Muscle layer of duodenum (tissue), 2 donors: ENCODE results near the gene FOSL1.

ENCODE experiments used
- H3K27ac ChIP-seq: one replicate; pipeline ENCODE4 v1.7.0; 2013; ENCODE audit warnings: mild to moderate bottlenecking, low read length
- H3K27me3 ChIP-seq: one replicate; pipeline ENCODE4 v1.7.0; 2013; ENCODE audit warnings: low read depth, mild to moderate bottlenecking, control low read depth, low read length
- H3K36me3 ChIP-seq, 2 donors: one replicate each; pipeline ENCODE4 v1.7.0; 2013; ENCODE audit warnings: low read length in 2 of 2, control low read depth in 1 of 2, mild to moderate bottlenecking in 1 of 2; ENCODE audit not compliant: insufficient read depth in 2 of 2, control insufficient read depth in 1 of 2
- H3K4me1 ChIP-seq, 2 donors: one replicate each; pipeline ENCODE4 v1.7.0; 2013; ENCODE audit warnings: low read length in 2 of 2, mild to moderate bottlenecking in 2 of 2, control low read depth in 1 of 2, moderate library complexity in 1 of 2; ENCODE audit not compliant: insufficient read depth in 2 of 2, control insufficient read depth in 1 of 2
- H3K4me3 ChIP-seq, 2 donors: one replicate each; pipeline ENCODE4 v1.7.0; 2013; ENCODE audit warnings: low read length in 2 of 2, low read depth in 1 of 2, mild to moderate bottlenecking in 1 of 2
- H3K9me3 ChIP-seq, 2 donors: one replicate each; pipeline ENCODE4 v1.7.0; 2013; ENCODE audit warnings: low read length in 2 of 2, control low read depth in 1 of 2, mild to moderate bottlenecking in 1 of 2; ENCODE audit not compliant: control insufficient read depth in 1 of 2
- donor health status: healthy.

The FOSL1 gene

GRCh38 chr11:65858681-65859087 is 41.5 kb downstream of the FOSL1 start:
- H3K4me1 ChIP-seq, result peaks cover 0 to 42% of the 10 kb centered on the region in 2 donors
- H3K27ac ChIP-seq, result peak overlapping the region; percentile 96
- no peaks in the 10 kb centered on the region for H3K9me3 ChIP-seq
- no peaks in the 10 kb centered on the region for H3K27me3 ChIP-seq
- peak overlapping the region; percentile 72 to 97 for H3K4me3 ChIP-seq
- H3K36me3 ChIP-seq, result peaks cover 26 to 59% of the 10 kb centered on the region in 2 donors

DNA sequence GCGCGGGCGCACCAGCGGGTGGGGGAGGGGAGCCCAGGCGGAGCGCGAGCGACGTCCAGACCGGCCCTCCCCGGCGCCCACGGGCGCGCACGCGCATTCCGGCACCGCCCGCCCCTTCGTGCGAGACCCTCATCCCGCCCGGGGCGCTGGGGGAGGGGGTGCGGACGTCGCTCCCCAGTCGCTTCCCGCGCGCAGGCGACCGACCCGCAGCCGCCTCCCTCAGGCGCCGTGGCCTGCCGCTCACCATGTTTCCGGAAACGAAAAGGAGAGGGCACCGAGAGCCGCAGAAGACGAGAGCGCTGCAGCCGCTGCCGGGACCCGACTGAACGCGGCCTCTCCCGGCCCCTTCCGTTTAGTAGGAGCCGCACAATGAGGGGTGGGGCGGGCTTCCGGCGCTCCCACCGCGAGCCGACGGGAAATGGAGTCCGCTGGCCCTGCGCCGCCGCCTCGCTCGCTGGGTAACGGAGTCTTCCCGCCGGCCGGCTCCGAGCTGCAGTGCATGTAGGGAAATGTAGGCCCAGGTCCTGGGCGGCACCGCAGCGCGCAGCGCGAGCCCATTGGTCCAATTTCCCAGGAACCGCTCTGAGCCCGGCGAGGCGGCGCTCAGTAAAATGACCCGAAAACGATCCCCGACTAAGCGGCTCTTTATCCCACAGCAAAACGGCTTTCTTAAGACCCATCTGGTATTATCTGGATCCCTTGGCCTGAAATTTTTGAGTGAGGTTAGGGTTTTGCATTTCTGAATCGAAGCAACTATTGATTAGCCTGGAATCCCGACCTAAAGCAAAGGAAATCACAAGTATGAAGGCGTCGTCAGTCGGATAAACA is 42.1 kb downstream of the FOSL1 start, which contains the start of gene CFL1:
TSS of gene CFL1 (minus strand) at position 328 of the 828 bp plus-strand sequence. CDS start at position 247, 81 bp downstream.
- Histone ChIP-seq H3K4me1 (peaks cover 0 to 39% of the 10 kb centered on the region in 2 donors), H3K27ac (peak within 1 kb of the TSS; percentile 96), H3K27me3 (no peaks in the 10 kb centered on the region), H3K4me3 (peak within 1 kb of the TSS; percentile 92 to 97), H3K9me3 (no peaks in the 10 kb centered on the region), H3K36me3 (peaks cover 29 to 59% of the 10 kb centered on the region in 2 donors)

GRCh38 chr11:65857500-65857852 is 42.7 kb downstream of the FOSL1 start:
- H3K4me1 ChIP-seq, result peaks cover 0 to 34% of the 10 kb centered on the region in 2 donors
- H3K9me3 ChIP-seq, result no peaks in the 10 kb centered on the region

GRCh38 chr11:65856689-65857499 is 43.3 kb downstream of the FOSL1 start:
- Histone ChIP-seq H3K36me3 (peaks cover 31 to 59% of the 10 kb centered on the region in 2 donors), H3K9me3 (no peaks in the 10 kb centered on the region), H3K27me3 (no peaks in the 10 kb centered on the region), H3K4me1 (peaks cover 0 to 28% of the 10 kb centered on the region in 2 donors), H3K4me3 (peak overlapping the region; percentile 92 to 97), H3K27ac (peak overlapping the region; percentile 95)

More at GRCh38 chr11:65857500-65857852, 42.7 kb downstream of the FOSL1 start:
- H3K36me3 ChIP-seq, result peaks cover 31 to 59% of the 10 kb centered on the region in 2 donors
- peak overlapping the region; percentile 95 for H3K27ac ChIP-seq
- no peaks in the 10 kb centered on the region for H3K27me3 ChIP-seq
- H3K4me3 ChIP-seq, result peak overlapping the region; percentile 92 to 97

DNA sequence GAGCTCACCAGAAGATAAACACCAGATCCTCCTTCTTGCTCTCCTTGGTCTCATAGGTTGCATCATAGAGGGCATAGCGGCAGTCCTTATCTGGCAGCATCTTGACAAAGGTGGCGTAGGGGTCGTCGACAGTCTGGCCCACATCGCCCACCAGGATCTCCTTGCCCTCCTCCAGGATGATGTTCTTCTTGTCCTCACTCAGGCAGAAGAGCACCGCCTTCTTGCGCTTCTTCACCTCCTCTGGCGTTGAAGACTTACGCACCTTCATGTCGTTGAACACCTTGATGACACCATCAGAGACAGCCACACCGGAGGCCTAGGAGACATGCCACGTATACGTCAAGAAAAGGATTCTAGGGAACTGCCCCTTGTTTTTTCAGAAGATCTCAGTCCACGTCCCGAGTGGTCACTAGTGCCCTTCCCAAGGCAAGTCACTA is 44.2 kb downstream of the FOSL1 start:
- Histone ChIP-seq H3K27ac (peak overlapping the region; percentile 95), H3K27me3 (no peaks in the 10 kb centered on the region), H3K9me3 (peaks cover 0 to 2% of the 10 kb centered on the region in 2 donors), H3K4me3 (peak overlapping the region; percentile 92 to 97), H3K4me1 (peaks cover 0 to 19% of the 10 kb centered on the region in 2 donors), H3K36me3 (peaks cover 31 to 62% of the 10 kb centered on the region in 2 donors)

DNA sequence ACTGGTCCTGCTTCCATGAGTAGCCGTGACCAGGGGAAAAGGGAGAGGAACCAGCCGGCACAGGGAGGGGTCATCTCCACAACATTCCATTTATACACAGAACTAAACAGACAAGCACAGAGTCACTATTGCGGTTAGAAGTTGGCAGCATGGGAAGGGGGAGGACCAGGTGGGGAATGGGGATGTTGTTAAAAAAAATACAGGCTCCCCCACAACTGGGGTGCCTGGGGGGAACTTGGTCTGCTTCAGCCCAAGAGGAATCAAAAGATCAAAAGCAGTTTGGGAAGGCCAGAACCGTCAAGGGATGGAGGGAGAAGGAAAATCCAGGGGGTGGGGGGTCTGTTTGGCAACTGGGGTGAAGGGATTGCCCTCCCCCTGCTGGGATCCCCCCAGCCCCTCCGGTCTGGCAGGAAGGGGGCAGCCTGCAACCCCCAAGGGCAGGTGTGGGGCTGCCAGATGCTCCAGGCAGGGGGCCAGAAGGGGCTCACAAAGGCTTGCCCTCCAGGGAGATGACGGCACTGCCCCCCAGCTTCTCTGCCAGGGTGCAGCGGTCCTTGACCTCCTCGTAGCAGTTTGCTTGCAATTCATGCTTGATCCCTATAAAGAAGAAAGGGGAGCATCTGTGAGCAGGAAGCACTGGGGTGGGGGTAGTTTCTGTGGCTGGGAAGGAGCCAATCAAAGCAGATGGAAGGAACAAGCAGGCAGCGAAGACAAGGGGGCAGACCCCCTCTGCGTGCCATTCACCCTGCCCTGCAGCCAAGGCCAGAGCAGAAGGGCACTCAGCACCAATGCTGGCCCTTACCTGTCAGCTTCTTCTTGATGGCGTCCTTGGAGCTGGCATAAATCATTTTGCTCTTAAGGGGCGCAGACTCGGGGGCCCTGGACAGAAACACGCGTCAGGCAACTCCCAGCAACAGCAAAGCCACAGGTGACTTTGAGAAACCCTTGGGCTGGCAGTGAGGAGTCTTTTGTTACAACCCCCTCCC is 45.0 kb downstream of the FOSL1 start:
- H3K27me3 ChIP-seq, result no peaks in the 10 kb centered on the region
- H3K27ac ChIP-seq, result peak overlapping the region; percentile 95
- peak overlapping the region in 1 of 2 donors; percentile 97 for H3K4me3 ChIP-seq
- peaks cover 0 to 19% of the 10 kb centered on the region in 2 donors for H3K4me1 ChIP-seq
- peaks cover 0 to 2% of the 10 kb centered on the region in 2 donors for H3K9me3 ChIP-seq
- H3K36me3 ChIP-seq, result peaks cover 31 to 64% of the 10 kb centered on the region in 2 donors

- Histone ChIP-seq H3K9me3 (peaks cover 0 to 2% of the 10 kb centered on the region in 2 donors), H3K36me3 (peaks cover 31 to 64% of the 10 kb centered on the region in 2 donors), H3K4me1 (peaks cover 0 to 19% of the 10 kb centered on the region in 2 donors), H3K27ac (peak overlapping the region; percentile 69), H3K4me3 (no peak overlapping the region), H3K27me3 (no peaks in the 10 kb centered on the region)
Measured at GRCh38 chr11:65854161-65854592, 46.0 kb downstream of the FOSL1 start.

GRCh38 chr11:65853246-65853979 is 46.8 kb downstream of the FOSL1 start:
- Histone ChIP-seq H3K9me3 (peaks cover 0 to 2% of the 10 kb centered on the region in 2 donors), H3K27me3 (no peaks in the 10 kb centered on the region), H3K4me3 (no peak overlapping the region), H3K36me3 (peaks cover 31 to 64% of the 10 kb centered on the region in 2 donors), H3K4me1 (peaks cover 0 to 19% of the 10 kb centered on the region in 2 donors), H3K27ac (peak overlapping the region; percentile 69)

DNA sequence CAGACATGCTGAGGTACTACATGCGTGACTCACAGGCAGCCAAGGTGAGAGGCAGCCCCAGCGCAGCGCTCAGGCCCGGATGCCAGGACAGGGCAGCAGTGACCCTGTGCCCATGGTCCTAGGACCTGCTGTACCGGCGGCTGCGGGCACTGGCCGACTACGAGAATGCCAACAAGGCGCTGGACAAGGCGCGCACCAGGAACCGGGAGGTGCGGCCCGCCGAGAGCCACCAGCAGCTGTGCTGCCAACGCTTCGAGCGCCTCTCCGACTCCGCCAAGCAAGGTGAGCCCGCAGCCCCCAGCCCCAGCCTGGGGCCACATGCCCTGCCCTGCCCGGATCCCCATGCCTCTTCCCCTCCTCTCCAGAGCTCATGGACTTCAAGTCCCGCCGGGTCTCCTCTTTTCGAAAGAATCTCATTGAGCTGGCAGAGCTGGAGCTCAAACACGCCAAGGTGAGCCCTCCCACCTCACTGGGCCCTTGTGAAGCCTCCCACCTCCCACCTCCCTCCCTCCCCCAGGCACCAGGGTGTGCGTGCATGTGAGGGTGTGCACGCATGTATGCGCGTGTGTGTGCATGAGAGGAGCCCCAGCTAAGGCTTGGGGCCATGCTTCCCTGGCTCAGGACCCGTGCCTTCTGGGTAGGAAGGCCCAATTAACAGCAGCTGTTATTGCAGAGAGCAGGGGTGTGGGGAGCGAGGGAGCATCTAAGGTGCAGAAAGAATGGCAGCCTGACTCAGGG is 47.5 kb downstream of the FOSL1 start:
- Histone ChIP-seq H3K27ac (peak overlapping the region; percentile 69), H3K4me1 (peaks cover 0 to 19% of the 10 kb centered on the region in 2 donors), H3K4me3 (no peak overlapping the region), H3K36me3 (peaks cover 31 to 64% of the 10 kb centered on the region in 2 donors), H3K9me3 (peaks cover 0 to 2% of the 10 kb centered on the region in 2 donors), H3K27me3 (no peaks in the 10 kb centered on the region)
